ENCODE measurements around the gene RPL5. TPM values are rescaled to one million over a fixed set of nuclear protein-coding genes. Genes with fewer than 3 reads are reported as not detected.

Gene RPL5
- total and polyA plus RNA-seq, 2 experiments from 2014 or later = 2,182 to 3,547 TPM

- Histone ChIP-seq H3K4me3 (no peak overlapping the region), H3K9me2 (ENCODE audit: insufficient read depth) (peaks cover 5% of the 10 kb centered on the region), H3K4me1 (ENCODE audit: insufficient read depth) (no peaks in the 10 kb centered on the region), H3K79me2 (replicated peaks; ENCODE audit: insufficient read depth) (no peaks in the 10 kb centered on the region), H4K20me1 (replicated peaks; ENCODE audit: insufficient read depth) (no peaks in the 10 kb centered on the region), H3K36me3 (ENCODE audit: insufficient read depth) (peaks cover 6% of the 10 kb centered on the region), H3K4me2 (no peak overlapping the region), H3F3A (replicated peaks; ENCODE audit: low read depth) (no peaks in the 10 kb centered on the region), H2AFZ (no peak overlapping the region), H3K27ac (ENCODE audit: low read depth) (no peak overlapping the region), H3K27me3 (ENCODE audit: insufficient read depth) (no peaks in the 10 kb centered on the region)
- ATAC-seq = no peak
- Mint-ChIP-seq H3K36me3 (ENCODE audit: low read depth) (peaks cover 14% of the 10 kb centered on the region; the same call in 2 of the 3 replicates), H3K27me3 (ENCODE audit: insufficient read depth, low read depth, poor library complexity) (no peaks in the 10 kb centered on the region), H3K9me3 (peaks cover 23% of the 10 kb centered on the region), H3K4me3 (no peak overlapping the region), H3K27ac (no peak overlapping the region), H3K4me1 (no peaks in the 10 kb centered on the region)
- DNase-seq (ENCODE audit: low spot score) = no peak
- TF ChIP-seq EZH2 (IDR thresholded peaks at IDR 0.05; ENCODE audit: low read depth, unreplicated experiment) (no peak), STAT1 (IDR thresholded peaks at IDR 0.05; ENCODE audit: unreplicated experiment) (no peak), ZNF331 (CRISPR knock-in tag; IDR thresholded peaks at IDR 0.05; ENCODE audit: low read depth) (no peak), ZNF114 (CRISPR knock-in tag; IDR thresholded peaks at IDR 0.05) (no peak), POLR2AphosphoS5 (IDR thresholded peaks at IDR 0.05; ENCODE audit: low read depth) (no peak), NANOG (IDR thresholded peaks at IDR 0.05; ENCODE audit: borderline replicate concordance) (no peak), CREB1 (CRISPR knock-in tag; IDR thresholded peaks at IDR 0.05; ENCODE audit: low read depth) (no peak), EZH2phosphoT487 (IDR thresholded peaks at IDR 0.05; ENCODE audit: unreplicated experiment) (no peak), REST (IDR thresholded peaks at IDR 0.05; ENCODE audit: unreplicated experiment) (no peak), JUNB (IDR thresholded peaks at IDR 0.05; ENCODE audit: unreplicated experiment) (no peak), CTCF (conservative IDR thresholded peaks at IDR 0.05; ENCODE audit: low read depth in 2 of 2) (no peak)
- TF ChIP-seq, protein P1, sequence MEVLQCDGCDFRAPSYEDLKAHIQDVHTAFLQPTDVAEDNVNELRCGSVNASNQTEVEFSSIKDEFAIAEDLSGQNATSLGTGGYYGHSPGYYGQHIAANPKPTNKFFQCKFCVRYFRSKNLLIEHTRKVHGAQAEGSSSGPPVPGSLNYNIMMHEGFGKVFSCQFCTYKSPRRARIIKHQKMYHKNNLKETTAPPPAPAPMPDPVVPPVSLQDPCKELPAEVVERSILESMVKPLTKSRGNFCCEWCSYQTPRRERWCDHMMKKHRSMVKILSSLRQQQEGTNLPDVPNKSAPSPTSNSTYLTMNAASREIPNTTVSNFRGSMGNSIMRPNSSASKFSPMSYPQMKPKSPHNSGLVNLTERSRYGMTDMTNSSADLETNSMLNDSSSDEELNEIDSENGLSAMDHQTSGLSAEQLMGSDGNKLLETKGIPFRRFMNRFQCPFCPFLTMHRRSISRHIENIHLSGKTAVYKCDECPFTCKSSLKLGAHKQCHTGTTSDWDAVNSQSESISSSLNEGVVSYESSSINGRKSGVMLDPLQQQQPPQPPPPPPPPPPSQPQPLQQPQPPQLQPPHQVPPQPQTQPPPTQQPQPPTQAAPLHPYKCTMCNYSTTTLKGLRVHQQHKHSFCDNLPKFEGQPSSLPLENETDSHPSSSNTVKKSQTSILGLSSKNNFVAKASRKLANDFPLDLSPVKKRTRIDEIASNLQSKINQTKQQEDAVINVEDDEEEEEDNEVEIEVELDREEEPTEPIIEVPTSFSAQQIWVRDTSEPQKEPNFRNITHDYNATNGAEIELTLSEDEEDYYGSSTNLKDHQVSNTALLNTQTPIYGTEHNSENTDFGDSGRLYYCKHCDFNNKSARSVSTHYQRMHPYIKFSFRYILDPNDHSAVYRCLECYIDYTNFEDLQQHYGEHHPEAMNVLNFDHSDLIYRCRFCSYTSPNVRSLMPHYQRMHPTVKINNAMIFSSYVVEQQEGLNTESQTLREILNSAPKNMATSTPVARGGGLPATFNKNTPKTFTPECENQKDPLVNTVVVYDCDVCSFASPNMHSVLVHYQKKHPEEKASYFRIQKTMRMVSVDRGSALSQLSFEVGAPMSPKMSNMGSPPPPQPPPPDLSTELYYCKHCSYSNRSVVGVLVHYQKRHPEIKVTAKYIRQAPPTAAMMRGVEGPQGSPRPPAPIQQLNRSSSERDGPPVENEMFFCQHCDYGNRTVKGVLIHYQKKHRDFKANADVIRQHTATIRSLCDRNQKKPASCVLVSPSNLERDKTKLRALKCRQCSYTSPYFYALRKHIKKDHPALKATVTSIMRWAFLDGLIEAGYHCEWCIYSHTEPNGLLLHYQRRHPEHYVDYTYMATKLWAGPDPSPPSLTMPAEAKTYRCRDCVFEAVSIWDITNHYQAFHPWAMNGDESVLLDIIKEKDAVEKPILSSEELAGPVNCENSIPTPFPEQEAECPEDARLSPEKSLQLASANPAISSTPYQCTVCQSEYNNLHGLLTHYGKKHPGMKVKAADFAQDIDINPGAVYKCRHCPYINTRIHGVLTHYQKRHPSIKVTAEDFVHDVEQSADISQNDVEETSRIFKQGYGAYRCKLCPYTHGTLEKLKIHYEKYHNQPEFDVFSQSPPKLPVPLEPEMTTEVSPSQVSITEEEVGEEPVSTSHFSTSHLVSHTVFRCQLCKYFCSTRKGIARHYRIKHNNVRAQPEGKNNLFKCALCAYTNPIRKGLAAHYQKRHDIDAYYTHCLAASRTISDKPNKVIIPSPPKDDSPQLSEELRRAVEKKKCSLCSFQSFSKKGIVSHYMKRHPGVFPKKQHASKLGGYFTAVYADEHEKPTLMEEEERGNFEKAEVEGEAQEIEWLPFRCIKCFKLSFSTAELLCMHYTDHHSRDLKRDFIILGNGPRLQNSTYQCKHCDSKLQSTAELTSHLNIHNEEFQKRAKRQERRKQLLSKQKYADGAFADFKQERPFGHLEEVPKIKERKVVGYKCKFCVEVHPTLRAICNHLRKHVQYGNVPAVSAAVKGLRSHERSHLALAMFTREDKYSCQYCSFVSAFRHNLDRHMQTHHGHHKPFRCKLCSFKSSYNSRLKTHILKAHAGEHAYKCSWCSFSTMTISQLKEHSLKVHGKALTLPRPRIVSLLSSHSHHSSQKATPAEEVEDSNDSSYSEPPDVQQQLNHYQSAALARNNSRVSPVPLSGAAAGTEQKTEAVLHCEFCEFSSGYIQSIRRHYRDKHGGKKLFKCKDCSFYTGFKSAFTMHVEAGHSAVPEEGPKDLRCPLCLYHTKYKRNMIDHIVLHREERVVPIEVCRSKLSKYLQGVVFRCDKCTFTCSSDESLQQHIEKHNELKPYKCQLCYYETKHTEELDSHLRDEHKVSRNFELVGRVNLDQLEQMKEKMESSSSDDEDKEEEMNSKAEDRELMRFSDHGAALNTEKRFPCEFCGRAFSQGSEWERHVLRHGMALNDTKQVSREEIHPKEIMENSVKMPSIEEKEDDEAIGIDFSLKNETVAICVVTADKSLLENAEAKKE (CRISPR knock-in tag; IDR thresholded peaks at IDR 0.05) = no peak
- TF ChIP-seq, protein P2, sequence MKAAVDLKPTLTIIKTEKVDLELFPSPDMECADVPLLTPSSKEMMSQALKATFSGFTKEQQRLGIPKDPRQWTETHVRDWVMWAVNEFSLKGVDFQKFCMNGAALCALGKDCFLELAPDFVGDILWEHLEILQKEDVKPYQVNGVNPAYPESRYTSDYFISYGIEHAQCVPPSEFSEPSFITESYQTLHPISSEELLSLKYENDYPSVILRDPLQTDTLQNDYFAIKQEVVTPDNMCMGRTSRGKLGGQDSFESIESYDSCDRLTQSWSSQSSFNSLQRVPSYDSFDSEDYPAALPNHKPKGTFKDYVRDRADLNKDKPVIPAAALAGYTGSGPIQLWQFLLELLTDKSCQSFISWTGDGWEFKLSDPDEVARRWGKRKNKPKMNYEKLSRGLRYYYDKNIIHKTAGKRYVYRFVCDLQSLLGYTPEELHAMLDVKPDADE (IDR thresholded peaks at IDR 0.05) = no peak
Measured at GRCh38 chr1:92887465-92887864, 55.6 kb downstream of the RPL5 start.

Measured in GM23338 (cell line).